ENCODE measurements around the gene MACROD2. TPM values are rescaled to one million over a fixed set of nuclear protein-coding genes. Genes with fewer than 3 reads are reported as not detected.
A peak's percentile ranks its signal among the peaks of the same experiment; 100 is the strongest.

Gene MACROD2
- total RNA-seq, 1 donor from 2014 or later, result 0.40 TPM

- DNase-seq (ENCODE audit: low read depth in 2 of 2), result no peak
Measured at GRCh38 chr20:15834857-15835256, 1839.5 kb downstream of the MACROD2 start.

GRCh38 chr20:15835811-15836210, 1840.5 kb downstream of the MACROD2 start:
- DNase-seq (ENCODE audit: low read depth in 2 of 2), result no peak

- no peak for DNase-seq (ENCODE audit: low read depth in 2 of 2)
Measured at GRCh38 chr20:15836634-15837033, 1841.3 kb downstream of the MACROD2 start.

GRCh38 chr20:15837563-15837962, 1842.2 kb downstream of the MACROD2 start:
- DNase-seq (ENCODE audit: low read depth in 2 of 2), result no peak

GRCh38 chr20:15838466-15838865, 1843.2 kb downstream of the MACROD2 start:
- DNase-seq (ENCODE audit: low read depth in 2 of 2), result no peak

GRCh38 chr20:15840636-15841301, 1845.5 kb downstream of the MACROD2 start:
- DNase-seq (ENCODE audit: low read depth in 2 of 2), result no peak

GRCh38 chr20:15842872-15843271, 1847.6 kb downstream of the MACROD2 start:
- DNase-seq (ENCODE audit: low read depth in 2 of 2), result peak in 1 of 2 donors; percentile 5

- DNase-seq (ENCODE audit: low read depth in 2 of 2), result no peak
Measured at GRCh38 chr20:15843777-15844176, 1848.5 kb downstream of the MACROD2 start.

GRCh38 chr20:15847196-15847784, 1852.0 kb downstream of the MACROD2 start:
- DNase-seq (ENCODE audit: low read depth in 2 of 2), result no peak

- no peak for DNase-seq (ENCODE audit: low read depth in 2 of 2)
Measured at GRCh38 chr20:15848126-15848525, 1852.8 kb downstream of the MACROD2 start.

GRCh38 chr20:15848995-15849610, 1853.8 kb downstream of the MACROD2 start:
- DNase-seq (ENCODE audit: low read depth in 2 of 2), result no peak

GRCh38 chr20:15851576-15852215, 1856.4 kb downstream of the MACROD2 start:
- no peak for DNase-seq (ENCODE audit: low read depth in 2 of 2)

GRCh38 chr20:15854911-15855310, 1859.6 kb downstream of the MACROD2 start:
- DNase-seq (ENCODE audit: low read depth in 2 of 2), result no peak

- no peak for DNase-seq (ENCODE audit: low read depth in 2 of 2)
Measured at GRCh38 chr20:15857173-15857784, 1862.0 kb downstream of the MACROD2 start.

GRCh38 chr20:15859061-15859460, 1863.7 kb downstream of the MACROD2 start:
- DNase-seq (ENCODE audit: low read depth in 2 of 2), result no peak

- no peak for DNase-seq (ENCODE audit: low read depth in 2 of 2)
Measured at GRCh38 chr20:15860850-15861249, 1865.5 kb downstream of the MACROD2 start.

GRCh38 chr20:15862178-15862577, 1866.9 kb downstream of the MACROD2 start:
- DNase-seq (ENCODE audit: low read depth in 2 of 2), result no peak

GRCh38 chr20:15863735-15864134, 1868.4 kb downstream of the MACROD2 start:
- DNase-seq (ENCODE audit: low read depth in 2 of 2), result no peak

GRCh38 chr20:15865553-15865952, 1870.2 kb downstream of the MACROD2 start:
- no peak for DNase-seq (ENCODE audit: low read depth in 2 of 2)

GRCh38 chr20:15866916-15867730, 1871.8 kb downstream of the MACROD2 start:
- no peak for DNase-seq (ENCODE audit: low read depth in 2 of 2)

GRCh38 chr20:15867899-15868298, 1872.6 kb downstream of the MACROD2 start:
- DNase-seq (ENCODE audit: low read depth in 2 of 2), result no peak

All from lung microvascular endothelial cell (primary cell).